GM12875 (cell line): ENCODE measurements around the gene TMEM40.

Experiments used
- H3K4me3 ChIP-seq: one replicate; pipeline ENCODE4 v1.5.1; 2011; ENCODE audit warnings: low read depth, low read length, control low read depth
- CTCF ChIP-seq: IDR thresholded peaks from 2 replicates; pipeline ENCODE4 v1.5.1; 2011; ENCODE audit warnings: low read depth, mild to moderate bottlenecking, control low read depth, inconsistent platforms, low read length, moderate library complexity, borderline replicate concordance; ENCODE audit not compliant: insufficient read depth

TMEM40 gene

GRCh38 chr3:12689997-12690711 is 68.9 kb downstream of the TMEM40 start:
- H3K4me3 ChIP-seq = no peak overlapping the region
- TF ChIP-seq CTCF = no peak

- no peak for TF ChIP-seq CTCF
- H3K4me3 ChIP-seq = no peak overlapping the region
Measured at GRCh38 chr3:12687948-12688347, 71.1 kb downstream of the TMEM40 start.

GRCh38 chr3:12686096-12686495 is 73.0 kb downstream of the TMEM40 start:
- no peak for TF ChIP-seq CTCF
- H3K4me3 ChIP-seq = no peak overlapping the region
